ENCODE results near the gene PDE4D.
"Not testable (repeated sequence)": the region's sequence is repeated elsewhere in the genome, so short reads cannot be mapped to it uniquely, and the experiment has no call there.

Gene PDE4D

GRCh38 chr5:59666440-59667068 is 227.0 kb downstream of the PDE4D start:
- DNase-seq (ENCODE audit: insufficient read length, low spot score) = no peak
- FAIRE-seq = no peak
- TF ChIP-seq POLR2A (IDR thresholded peaks at IDR 0.05; ENCODE audit: low read depth, low read length) (no peak), PAX5 (IDR thresholded peaks at IDR 0.05; ENCODE audit: insufficient read depth, low read length, severe bottlenecking) (no peak)

GRCh38 chr5:59665832-59666203 is 227.7 kb downstream of the PDE4D start:
- not testable (repeated sequence) for DNase-seq (ENCODE audit: insufficient read length, low spot score); FAIRE-seq

GRCh38 chr5:59665086-59665831 is 228.3 kb downstream of the PDE4D start:
- no peak for DNase-seq (ENCODE audit: insufficient read length, low spot score)
- TF ChIP-seq POLR2A (IDR thresholded peaks at IDR 0.05; ENCODE audit: low read depth, low read length) = no peak
- no peak for TF ChIP-seq TAF1 (IDR thresholded peaks at IDR 0.05; ENCODE audit: low read depth, low read length)
- no peak for TF ChIP-seq POLR2AphosphoS5 (IDR thresholded peaks at IDR 0.05; ENCODE audit: low read depth, low read length)
- no peak for TF ChIP-seq SPI1 (IDR thresholded peaks at IDR 0.05; ENCODE audit: low read depth, low read length)
- TF ChIP-seq POU2F2 (IDR thresholded peaks at IDR 0.05; ENCODE audit: low read depth, low read length) = no peak
- no peak for TF ChIP-seq PAX5 (IDR thresholded peaks at IDR 0.05; ENCODE audit: insufficient read depth, low read length, severe bottlenecking)
- FAIRE-seq = peak; percentile 28

GRCh38 chr5:59661954-59662615 is 231.4 kb downstream of the PDE4D start:
- peak; percentile 66 for FAIRE-seq
- no peak for TF ChIP-seq TAF1 (IDR thresholded peaks at IDR 0.05; ENCODE audit: low read depth, low read length)
- no peak for TF ChIP-seq POU2F2 (IDR thresholded peaks at IDR 0.05; ENCODE audit: low read depth, low read length)
- TF ChIP-seq POLR2AphosphoS5 (IDR thresholded peaks at IDR 0.05; ENCODE audit: low read depth, low read length) = no peak
- no peak for TF ChIP-seq SPI1 (IDR thresholded peaks at IDR 0.05; ENCODE audit: low read depth, low read length)
- no peak for TF ChIP-seq POLR2A (IDR thresholded peaks at IDR 0.05; ENCODE audit: low read depth, low read length)
- DNase-seq (ENCODE audit: insufficient read length, low spot score) = no peak

- DNase-seq (ENCODE audit: insufficient read length, low spot score) (no peak), FAIRE-seq (peak; percentile 59)
- no peak for TF ChIP-seq PAX5 (IDR thresholded peaks at IDR 0.05; ENCODE audit: insufficient read depth, low read length, severe bottlenecking)
- no peak for TF ChIP-seq POU2F2 (IDR thresholded peaks at IDR 0.05; ENCODE audit: low read depth, low read length)
- TF ChIP-seq TAF1 (IDR thresholded peaks at IDR 0.05; ENCODE audit: low read depth, low read length) = no peak
- TF ChIP-seq POLR2A (IDR thresholded peaks at IDR 0.05; ENCODE audit: low read depth, low read length) = no peak
- TF ChIP-seq POLR2AphosphoS5 (IDR thresholded peaks at IDR 0.05; ENCODE audit: low read depth, low read length) = no peak
- no peak for TF ChIP-seq SPI1 (IDR thresholded peaks at IDR 0.05; ENCODE audit: low read depth, low read length)
These were observed 232.2 kb downstream of the PDE4D start for GRCh38 chr5:59661311-59661710.

DNA sequence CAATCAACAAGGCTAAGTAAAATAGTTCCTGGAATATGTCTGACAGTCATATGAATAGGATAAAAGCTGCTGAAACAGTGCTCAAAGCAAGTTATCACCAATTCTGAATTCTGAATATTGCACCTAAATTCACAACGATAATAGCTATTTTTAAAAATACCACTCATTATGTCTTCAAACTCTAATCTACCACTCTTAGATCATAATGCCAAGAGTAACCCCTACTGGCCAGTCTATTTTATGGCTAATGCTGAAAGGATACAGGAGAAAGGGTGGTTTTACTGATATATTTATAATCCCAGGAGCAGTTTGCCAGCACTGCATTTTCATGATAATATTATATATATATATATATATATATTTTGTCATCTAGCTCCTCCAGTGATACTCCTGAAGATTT is 232.8 kb downstream of the PDE4D start:
- FAIRE-seq (no peak), DNase-seq (ENCODE audit: insufficient read length, low spot score) (no peak)
- TF ChIP-seq POLR2AphosphoS5 (IDR thresholded peaks at IDR 0.05; ENCODE audit: low read depth, low read length) (no peak), SPI1 (IDR thresholded peaks at IDR 0.05; ENCODE audit: low read depth, low read length) (no peak), TAF1 (IDR thresholded peaks at IDR 0.05; ENCODE audit: low read depth, low read length) (no peak), PAX5 (IDR thresholded peaks at IDR 0.05; ENCODE audit: insufficient read depth, low read length, severe bottlenecking) (no peak), POLR2A (IDR thresholded peaks at IDR 0.05; ENCODE audit: low read depth, low read length) (no peak), POU2F2 (IDR thresholded peaks at IDR 0.05; ENCODE audit: low read depth, low read length) (no peak)

DNA sequence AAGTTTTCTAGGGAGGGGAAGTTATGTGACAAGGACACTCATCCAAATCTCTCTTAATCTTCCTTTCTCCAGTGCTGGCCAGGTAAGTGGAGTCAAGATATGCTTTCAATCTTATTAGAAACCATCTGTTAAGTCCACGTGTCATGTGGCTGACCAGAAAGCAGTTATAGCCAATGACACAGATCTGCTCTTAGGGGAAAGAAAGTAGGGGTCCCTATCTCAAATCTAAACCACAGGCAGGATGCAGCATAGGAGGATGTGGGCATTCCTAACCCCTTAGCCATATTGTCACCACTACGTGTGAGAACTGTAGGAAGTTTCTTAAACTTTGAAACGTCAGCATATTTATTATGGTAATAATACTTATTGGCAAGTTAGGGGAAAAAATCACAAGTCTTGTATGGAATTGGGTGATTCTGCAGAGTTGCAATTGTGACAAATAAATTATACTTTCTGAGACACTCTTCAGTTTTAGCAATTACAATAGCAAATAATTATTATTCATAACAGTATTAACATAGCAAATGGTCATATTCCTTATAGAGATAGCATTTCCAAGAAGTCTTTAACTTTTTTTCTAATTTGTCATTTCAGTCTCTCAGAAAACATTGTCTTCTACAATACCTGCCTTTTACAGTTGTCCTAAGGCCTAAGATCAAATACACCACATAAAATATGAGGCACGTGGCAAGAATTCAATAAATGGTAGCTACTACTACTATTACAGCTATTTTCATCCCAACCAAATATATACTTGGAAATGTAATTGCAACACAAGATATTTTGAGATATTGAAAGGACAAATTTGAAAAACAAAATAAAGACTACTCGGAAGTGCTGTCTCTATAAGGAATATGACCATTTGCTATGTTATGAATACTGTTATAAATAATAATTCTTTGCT is 236.9 kb downstream of the PDE4D start:
- no peak for TF ChIP-seq POLR2AphosphoS5 (IDR thresholded peaks at IDR 0.05; ENCODE audit: low read depth, low read length)
- no peak for TF ChIP-seq TAF1 (IDR thresholded peaks at IDR 0.05; ENCODE audit: low read depth, low read length)
- no peak for TF ChIP-seq PAX5 (IDR thresholded peaks at IDR 0.05; ENCODE audit: insufficient read depth, low read length, severe bottlenecking)
- no peak for TF ChIP-seq POLR2A (IDR thresholded peaks at IDR 0.05; ENCODE audit: low read depth, low read length)
- TF ChIP-seq POU2F2 (IDR thresholded peaks at IDR 0.05; ENCODE audit: low read depth, low read length) = no peak
- TF ChIP-seq SPI1 (IDR thresholded peaks at IDR 0.05; ENCODE audit: low read depth, low read length) = no peak
- DNase-seq (ENCODE audit: insufficient read length, low spot score) = no peak
- FAIRE-seq = no peak

DNA sequence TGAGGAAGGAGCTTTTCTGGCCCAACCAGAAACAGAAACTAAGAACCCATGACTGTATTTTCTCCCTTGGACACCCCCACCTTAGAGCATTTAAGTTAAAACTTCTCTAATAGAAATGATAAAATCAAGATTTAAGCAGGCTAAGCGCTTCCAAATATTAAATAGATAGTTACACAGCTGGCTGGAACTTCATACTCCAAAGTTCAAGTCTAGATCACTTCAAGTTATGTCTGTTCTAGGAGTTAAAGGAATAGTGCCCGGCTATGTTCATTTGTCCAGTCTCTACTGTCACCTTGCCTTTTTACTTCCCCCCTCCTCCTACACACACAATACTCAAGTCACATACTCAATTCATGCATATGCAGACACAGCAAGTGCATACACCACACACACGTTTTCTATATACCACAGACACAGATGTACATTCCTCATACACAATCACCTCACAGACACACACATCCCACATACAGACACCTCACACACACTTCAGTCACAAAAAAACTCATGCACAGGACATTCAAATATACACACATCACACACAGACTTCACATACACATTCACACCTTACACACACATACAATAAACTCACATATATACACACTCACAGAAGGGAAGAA is 237.7 kb downstream of the PDE4D start:
- DNase-seq (ENCODE audit: insufficient read length, low spot score) = no peak
- TF ChIP-seq TAF1 (IDR thresholded peaks at IDR 0.05; ENCODE audit: low read depth, low read length) = no peak
- TF ChIP-seq POLR2A (IDR thresholded peaks at IDR 0.05; ENCODE audit: low read depth, low read length) = no peak
- no peak for TF ChIP-seq POLR2AphosphoS5 (IDR thresholded peaks at IDR 0.05; ENCODE audit: low read depth, low read length)
- TF ChIP-seq SPI1 (IDR thresholded peaks at IDR 0.05; ENCODE audit: low read depth, low read length) = no peak
- no peak for TF ChIP-seq PAX5 (IDR thresholded peaks at IDR 0.05; ENCODE audit: insufficient read depth, low read length, severe bottlenecking)
- no peak for TF ChIP-seq POU2F2 (IDR thresholded peaks at IDR 0.05; ENCODE audit: low read depth, low read length)
- peak; percentile 28 for FAIRE-seq

DNA sequence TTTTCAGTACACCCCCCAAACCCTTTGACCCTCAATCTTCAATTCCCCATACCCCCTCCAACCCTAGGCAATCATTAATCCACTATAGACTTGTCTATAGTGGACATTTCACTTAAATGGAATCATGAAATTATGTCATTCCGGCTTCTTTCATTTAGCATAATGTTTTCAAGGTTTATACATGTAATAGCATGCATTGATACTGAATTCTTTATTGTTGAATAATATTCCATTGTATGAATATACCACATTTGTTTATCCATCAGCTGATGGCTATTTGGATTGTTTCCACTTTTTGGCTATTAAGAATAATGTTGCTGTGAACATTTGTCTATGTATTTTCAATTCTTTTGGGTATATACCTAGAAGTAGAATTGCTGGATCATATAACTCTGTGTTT is 238.8 kb downstream of the PDE4D start:
- no peak for DNase-seq (ENCODE audit: insufficient read length, low spot score)
- TF ChIP-seq PAX5 (IDR thresholded peaks at IDR 0.05; ENCODE audit: insufficient read depth, low read length, severe bottlenecking) (no peak), POLR2AphosphoS5 (IDR thresholded peaks at IDR 0.05; ENCODE audit: low read depth, low read length) (no peak), POLR2A (IDR thresholded peaks at IDR 0.05; ENCODE audit: low read depth, low read length) (no peak), TAF1 (IDR thresholded peaks at IDR 0.05; ENCODE audit: low read depth, low read length) (no peak), POU2F2 (IDR thresholded peaks at IDR 0.05; ENCODE audit: low read depth, low read length) (no peak), SPI1 (IDR thresholded peaks at IDR 0.05; ENCODE audit: low read depth, low read length) (no peak)
- FAIRE-seq = no peak
